ENCODE data around the gene SLC7A5.

GRCh38 chr16:87856791-87857228 is 12.5 kb downstream of the SLC7A5 start:
- TF ChIP-seq CTCF (IDR thresholded peaks at IDR 0.05; ENCODE audit: poor library complexity, severe bottlenecking) (no peak), SMC3 (conservative IDR thresholded peaks at IDR 0.05; ENCODE audit: poor library complexity) (no peak), EP300 (conservative IDR thresholded peaks at IDR 0.05; ENCODE audit: poor library complexity, severe bottlenecking) (no peak), REST (IDR thresholded peaks at IDR 0.05; ENCODE audit: borderline replicate concordance) (no peak), MXI1 (conservative IDR thresholded peaks at IDR 0.05; ENCODE audit: poor library complexity, severe bottlenecking) (no peak), EZH2 (IDR thresholded peaks at IDR 0.05; ENCODE audit: borderline replicate concordance, insufficient read depth, low read length, poor library complexity, severe bottlenecking) (no peak)

All from neural cell (in vitro differentiated cells).